GM12801 (cell line): ENCODE measurements around the gene SNAPC2.

Source experiments
- TF ChIP-seq, protein P1 (sequence below): IDR thresholded peaks from one replicate; pipeline ENCODE4 v1.5.1; 2011; ENCODE audit warnings: control low read depth; ENCODE audit not compliant: insufficient read length; ENCODE audit errors: extremely low read depth

SNAPC2 gene

DNA sequence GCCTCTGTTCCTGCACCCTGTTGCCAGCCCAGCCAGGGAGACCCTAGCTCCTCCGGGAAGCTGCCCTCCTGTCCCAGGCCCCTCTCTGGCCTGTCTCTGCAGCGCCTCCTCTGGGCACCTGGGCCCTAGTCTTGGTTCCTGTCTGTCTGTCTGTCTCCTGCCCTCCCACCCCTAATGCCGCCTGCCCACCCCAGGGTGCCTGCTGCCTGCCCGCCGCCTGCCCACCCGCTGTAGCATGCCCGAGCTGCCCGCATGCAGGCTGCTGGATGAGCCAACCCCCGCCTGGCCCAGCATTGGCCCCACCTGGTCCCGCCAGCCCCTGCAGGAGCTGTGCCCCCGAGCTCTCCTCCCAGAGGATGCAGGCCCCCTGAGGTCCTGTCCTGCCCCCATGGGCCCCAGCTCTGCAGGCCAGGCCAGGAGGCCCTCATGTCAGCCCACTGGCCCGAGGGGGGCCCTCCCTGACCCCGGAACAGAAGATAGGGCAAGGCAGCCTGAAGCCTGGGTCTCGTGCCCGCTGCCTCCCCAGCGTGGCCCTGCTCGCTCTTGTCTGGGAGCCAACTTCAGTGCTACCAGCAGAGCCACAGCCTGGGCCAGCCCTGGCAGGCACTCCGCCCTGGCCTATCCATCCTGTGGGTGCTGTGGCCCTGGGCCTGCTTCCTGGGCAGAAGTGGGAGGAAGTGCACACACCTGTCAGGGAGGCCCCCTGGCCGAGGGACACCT, 11.2 kb upstream of the SNAPC2 start:
- TF ChIP-seq, protein P1, sequence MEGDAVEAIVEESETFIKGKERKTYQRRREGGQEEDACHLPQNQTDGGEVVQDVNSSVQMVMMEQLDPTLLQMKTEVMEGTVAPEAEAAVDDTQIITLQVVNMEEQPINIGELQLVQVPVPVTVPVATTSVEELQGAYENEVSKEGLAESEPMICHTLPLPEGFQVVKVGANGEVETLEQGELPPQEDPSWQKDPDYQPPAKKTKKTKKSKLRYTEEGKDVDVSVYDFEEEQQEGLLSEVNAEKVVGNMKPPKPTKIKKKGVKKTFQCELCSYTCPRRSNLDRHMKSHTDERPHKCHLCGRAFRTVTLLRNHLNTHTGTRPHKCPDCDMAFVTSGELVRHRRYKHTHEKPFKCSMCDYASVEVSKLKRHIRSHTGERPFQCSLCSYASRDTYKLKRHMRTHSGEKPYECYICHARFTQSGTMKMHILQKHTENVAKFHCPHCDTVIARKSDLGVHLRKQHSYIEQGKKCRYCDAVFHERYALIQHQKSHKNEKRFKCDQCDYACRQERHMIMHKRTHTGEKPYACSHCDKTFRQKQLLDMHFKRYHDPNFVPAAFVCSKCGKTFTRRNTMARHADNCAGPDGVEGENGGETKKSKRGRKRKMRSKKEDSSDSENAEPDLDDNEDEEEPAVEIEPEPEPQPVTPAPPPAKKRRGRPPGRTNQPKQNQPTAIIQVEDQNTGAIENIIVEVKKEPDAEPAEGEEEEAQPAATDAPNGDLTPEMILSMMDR = no peak

DNA sequence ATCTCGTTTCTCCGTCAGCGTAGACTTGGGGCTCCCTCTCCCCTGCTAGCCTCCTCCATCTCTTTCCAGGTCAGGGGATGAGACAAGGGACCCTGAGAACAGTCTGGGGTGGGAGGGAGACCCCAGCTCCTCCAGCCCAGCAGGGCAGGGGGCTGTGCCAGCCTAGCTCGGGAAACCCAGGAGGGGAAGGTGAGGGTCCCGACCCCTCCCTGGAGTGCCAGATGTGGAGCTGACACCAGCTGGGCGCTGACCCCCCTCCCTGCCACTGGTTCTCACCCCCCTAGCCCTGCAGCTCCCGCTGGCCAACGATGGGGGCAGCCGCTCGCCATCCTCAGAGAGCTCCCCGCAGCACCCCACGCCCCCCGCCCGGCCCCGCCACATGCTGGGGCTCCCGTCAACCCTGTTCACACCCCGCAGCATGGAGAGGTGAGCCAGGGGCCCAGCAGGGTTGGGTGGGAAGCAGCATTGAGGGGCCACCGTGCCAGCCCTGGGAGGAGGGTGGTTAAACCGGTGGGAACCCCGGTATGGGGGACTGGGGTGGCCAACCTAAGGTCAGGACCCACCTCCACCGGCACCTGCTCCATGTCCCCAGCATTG, 10.6 kb upstream of the SNAPC2 start:
- TF ChIP-seq, protein P1 = no peak

DNA sequence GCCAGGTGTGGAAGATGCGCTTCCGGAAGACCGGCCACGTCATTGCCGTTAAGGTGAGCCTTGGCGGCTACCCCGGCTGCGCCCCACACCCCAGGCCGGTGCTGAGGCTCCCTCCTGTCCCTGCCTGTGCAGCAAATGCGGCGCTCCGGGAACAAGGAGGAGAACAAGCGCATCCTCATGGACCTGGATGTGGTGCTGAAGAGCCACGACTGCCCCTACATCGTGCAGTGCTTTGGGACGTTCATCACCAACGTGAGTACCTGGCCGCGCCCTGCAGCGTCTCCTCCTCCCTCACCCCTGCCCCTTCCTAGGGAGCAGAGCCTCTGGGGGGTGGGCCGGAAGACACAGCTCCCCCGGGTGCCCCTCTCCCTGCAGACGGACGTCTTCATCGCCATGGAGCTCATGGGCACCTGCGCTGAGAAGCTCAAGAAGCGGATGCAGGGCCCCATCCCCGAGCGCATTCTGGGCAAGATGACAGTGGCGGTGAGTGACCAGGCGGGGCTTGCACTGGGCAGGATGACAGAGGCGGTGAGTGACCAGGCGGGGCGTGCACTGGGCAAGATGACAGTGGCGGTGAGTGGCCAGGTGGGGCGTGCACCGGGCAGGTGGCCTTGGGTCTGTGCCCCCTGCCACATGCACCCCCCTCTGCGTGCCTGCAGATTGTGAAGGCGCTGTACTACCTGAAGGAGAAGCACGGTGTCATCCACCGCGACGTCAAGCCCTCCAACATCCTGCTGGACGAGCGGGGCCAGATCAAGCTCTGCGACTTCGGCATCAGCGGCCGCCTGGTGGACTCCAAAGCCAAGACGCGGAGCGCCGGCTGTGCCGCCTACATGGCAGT, 9.6 kb upstream of the SNAPC2 start:
- TF ChIP-seq, protein P1 = no peak

DNA sequence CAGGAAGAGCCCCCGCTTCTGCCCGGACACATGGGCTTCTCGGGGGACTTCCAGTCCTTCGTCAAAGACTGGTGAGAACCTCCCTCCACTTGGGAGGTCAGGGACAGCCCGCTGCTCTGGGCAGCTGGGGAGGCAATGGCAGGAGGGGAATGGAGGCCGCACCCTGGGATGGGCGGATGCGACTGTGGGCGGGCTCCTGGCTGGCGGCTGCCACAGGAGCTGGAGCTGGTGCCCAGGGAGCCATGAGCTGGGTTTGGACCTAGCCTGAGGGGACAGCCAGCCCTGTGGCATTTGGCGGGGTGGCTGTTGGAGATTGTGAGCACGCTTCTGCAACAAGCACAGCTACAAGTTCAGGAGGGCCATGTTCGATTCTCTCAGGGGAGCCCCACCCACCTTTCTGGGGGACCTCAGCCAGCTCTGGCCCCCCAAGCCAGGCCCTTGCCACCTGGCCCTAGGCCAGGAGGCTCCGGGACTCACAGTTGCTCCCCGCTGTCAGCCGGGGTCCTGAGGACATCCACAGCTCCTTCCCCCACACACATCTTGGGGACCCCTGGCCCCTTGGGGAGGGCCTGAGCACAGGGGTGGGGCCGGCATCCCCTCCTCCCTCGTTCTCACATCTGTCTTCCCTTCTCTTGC, 8.5 kb upstream of the SNAPC2 start:
- TF ChIP-seq, protein P1 = no peak

DNA sequence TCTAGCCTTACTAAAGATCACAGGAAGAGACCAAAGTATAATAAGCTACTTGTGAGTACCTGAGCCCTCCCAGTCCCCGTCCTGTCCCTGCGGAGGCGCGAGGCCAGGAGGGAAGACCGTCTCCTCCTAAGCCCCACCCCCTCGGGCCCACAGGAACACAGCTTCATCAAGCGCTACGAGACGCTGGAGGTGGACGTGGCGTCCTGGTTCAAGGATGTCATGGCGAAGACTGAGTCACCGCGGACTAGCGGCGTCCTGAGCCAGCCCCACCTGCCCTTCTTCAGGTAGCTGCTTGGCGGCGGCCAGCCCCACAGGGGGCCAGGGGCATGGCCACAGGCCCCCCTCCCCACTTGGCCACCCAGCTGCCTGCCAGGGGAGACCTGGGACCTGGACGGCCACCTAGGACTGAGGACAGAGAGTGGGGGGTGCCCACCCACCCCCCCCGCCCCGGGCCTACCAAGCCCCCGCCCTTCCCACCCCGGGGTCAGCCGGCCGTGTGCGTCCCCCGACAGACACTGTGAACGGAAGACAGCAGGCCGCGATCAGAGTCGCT, 7.9 kb upstream of the SNAPC2 start:
- TF ChIP-seq, protein P1 = no peak

DNA sequence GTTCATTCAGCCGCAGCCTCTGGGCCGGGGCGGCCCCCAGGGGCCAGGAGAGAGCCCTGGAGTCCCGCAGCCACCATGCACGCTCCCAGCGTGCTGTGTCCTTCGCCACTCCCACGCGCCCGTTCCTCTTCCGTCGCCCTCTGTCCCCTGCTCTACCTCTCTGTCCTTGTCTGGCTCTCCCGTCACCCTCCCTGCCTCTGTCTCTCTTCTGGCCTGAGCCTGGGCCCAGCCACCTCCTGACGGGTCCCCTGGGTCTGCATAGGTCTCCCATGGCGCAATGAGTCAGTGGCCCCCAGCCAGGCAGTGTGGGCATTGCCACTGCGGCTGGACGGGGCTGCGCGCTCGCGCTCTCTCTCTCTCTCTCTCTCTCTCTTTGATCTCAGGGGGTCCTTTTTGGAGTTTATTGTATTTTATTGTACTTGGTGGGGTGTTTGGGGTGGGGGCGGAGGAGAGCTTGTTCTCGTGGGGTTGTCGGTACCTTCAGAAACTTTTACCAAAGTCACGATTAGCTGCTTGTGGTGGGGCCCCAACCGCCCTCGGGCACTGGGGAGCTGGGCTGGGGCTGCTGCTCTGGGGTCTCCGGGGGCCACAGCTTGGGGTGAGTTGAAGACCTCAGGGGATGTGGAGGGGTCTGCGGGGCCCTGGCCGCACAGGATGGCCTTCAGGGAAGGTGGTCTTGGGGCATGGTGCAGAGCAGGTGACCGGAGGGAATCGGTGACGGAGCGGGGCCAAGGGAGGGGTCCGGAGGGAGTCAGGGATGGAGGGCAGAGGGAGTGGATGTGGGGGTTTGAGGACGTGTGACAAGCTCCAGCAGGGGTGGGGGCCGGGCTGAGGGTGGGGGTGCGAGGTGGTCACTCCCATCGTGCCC, 7.2 kb upstream of the SNAPC2 start:
- TF ChIP-seq, protein P1 = no peak
